Neural progenitor cell (in vitro differentiated cells): ENCODE measurements around the gene UQCRH.
"Not testable (repeated sequence)": the region's sequence is repeated elsewhere in the genome, so short reads cannot be mapped to it uniquely, and the experiment has no call there.

Experiments used
- EZH2 ChIP-seq: fragments of 200-600 bp; sonication (generic); IDR thresholded peaks from 2 replicates; pipeline ENCODE4 v1.6.1; 2017; ENCODE audit warnings: antibody characterized with exemption, mild to moderate bottlenecking, moderate library complexity
- EZH2phosphoT487 ChIP-seq: fragments of 200-600 bp; sonication (generic); IDR thresholded peaks from 2 replicates; pipeline ENCODE4 v1.6.1; 2017; ENCODE audit warnings: antibody characterized with exemption
- TF ChIP-seq, protein P1 (sequence below): fragments of 200-600 bp; sonication (generic); IDR thresholded peaks from 2 replicates; pipeline ENCODE4 v1.5.1; 2017; ENCODE audit warnings: antibody characterized with exemption, mild to moderate bottlenecking

DNA sequence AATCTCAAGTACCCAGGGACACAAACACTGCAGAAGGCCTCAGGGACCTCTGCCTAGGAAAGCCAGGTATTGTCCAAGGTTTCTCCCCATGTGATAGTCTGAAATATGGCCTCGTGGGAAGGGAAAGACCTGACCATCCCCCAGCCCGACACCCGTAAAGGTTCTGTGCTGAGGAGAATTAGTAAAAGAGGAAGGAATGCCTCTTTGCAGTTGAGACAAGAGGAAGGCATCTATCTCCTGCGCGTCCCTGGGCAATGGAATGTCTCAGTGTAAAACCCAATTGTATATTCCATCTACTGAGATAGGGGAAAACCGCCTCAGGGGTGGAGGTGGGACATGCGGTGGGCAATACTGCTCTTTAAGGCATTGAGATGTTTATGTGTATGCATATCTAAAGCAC is 26.3 kb downstream of the UQCRH start:
- TF ChIP-seq, protein P1, sequence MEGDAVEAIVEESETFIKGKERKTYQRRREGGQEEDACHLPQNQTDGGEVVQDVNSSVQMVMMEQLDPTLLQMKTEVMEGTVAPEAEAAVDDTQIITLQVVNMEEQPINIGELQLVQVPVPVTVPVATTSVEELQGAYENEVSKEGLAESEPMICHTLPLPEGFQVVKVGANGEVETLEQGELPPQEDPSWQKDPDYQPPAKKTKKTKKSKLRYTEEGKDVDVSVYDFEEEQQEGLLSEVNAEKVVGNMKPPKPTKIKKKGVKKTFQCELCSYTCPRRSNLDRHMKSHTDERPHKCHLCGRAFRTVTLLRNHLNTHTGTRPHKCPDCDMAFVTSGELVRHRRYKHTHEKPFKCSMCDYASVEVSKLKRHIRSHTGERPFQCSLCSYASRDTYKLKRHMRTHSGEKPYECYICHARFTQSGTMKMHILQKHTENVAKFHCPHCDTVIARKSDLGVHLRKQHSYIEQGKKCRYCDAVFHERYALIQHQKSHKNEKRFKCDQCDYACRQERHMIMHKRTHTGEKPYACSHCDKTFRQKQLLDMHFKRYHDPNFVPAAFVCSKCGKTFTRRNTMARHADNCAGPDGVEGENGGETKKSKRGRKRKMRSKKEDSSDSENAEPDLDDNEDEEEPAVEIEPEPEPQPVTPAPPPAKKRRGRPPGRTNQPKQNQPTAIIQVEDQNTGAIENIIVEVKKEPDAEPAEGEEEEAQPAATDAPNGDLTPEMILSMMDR, result not testable (repeated sequence)
- not testable (repeated sequence) for TF ChIP-seq EZH2phosphoT487, EZH2
